Transverse colon (tissue), 4 donors: ENCODE data around the gene CGREF1. TPM values are rescaled to one million over a fixed set of nuclear protein-coding genes. Genes with fewer than 3 reads are reported as not detected.

Source experiments
- DNase-seq: peaks from one replicate; pipeline ENCODE4 v3.0.0-alpha.2; 2019
- H3K27ac ChIP-seq, 4 donors: fragments of 200-600 bp; sonication (generic); 2 replicates each; pipeline ENCODE4 v1.5.1; 2016 to 2018; ENCODE audit warnings: inconsistent platforms in 4 of 4
- H3K27me3 ChIP-seq: fragments of 200-600 bp; sonication (generic); 2 replicates; pipeline ENCODE4 v1.5.1; 2017; ENCODE audit warnings: inconsistent platforms
- H3K36me3 ChIP-seq, 4 donors: fragments of 200-600 bp; sonication (generic); 2 replicates each; pipeline ENCODE4 v1.5.1; 2017 to 2019; ENCODE audit warnings: inconsistent platforms in 4 of 4
- H3K4me1 ChIP-seq, 4 donors: fragments of 200-600 bp; sonication (generic); 2 replicates each; pipeline ENCODE4 v1.5.1; 2017 to 2020; ENCODE audit warnings: inconsistent platforms in 4 of 4
- H3K4me3 ChIP-seq, 4 donors: fragments of 200-600 bp; sonication (generic); 1 replicate in 1 of 4; 2 replicates in 3 of 4; pipeline versions ENCODE4 v1.5.1 to v1.6.1; 2017 to 2019; ENCODE audit warnings: inconsistent platforms in 4 of 4
- H3K9me3 ChIP-seq, 2 donors: fragments of 200-600 bp; sonication (generic); 2 replicates each; pipeline ENCODE4 v1.5.1; 2017 to 2019; ENCODE audit warnings: inconsistent platforms in 2 of 2
- CTCF ChIP-seq, 5 experiments: fragments of 200-600 bp in 3 of 5; fragments of 450-650 bp in 2 of 5; sonication (generic) in 3 of 5; IDR thresholded peaks; 1 replicate in 2 of 5; 2 replicates in 3 of 5; pipeline ENCODE4 v1.5.1; 2016 to 2017; ENCODE audit warnings: antibody characterized with exemption in 5 of 5, inconsistent platforms in 3 of 5, mild to moderate bottlenecking in 2 of 5, moderate library complexity in 1 of 5
- EP300 ChIP-seq: sonication (generic); formaldehyde crosslinking; IDR thresholded peaks from one replicate; pipeline ENCODE4 v1.6.1; 2017; ENCODE audit warnings: antibody characterized with exemption, low read depth
- POLR2A ChIP-seq: fragments of 450-650 bp; IDR thresholded peaks from one replicate; pipeline ENCODE4 v1.6.1; 2016; ENCODE audit warnings: antibody characterized with exemption, mild to moderate bottlenecking, moderate library complexity
- POLR2AphosphoS5 ChIP-seq, 3 donors: sonication (generic); formaldehyde crosslinking; IDR thresholded peaks; one replicate each; pipeline ENCODE4 v1.6.1; 2016; ENCODE audit warnings: antibody characterized with exemption in 3 of 3
- WGBS, 2 donors: methylation state at CpG; one replicate each; pipeline ENCODE4 v1.1.5; 2018; ENCODE audit warnings: low coverage in 1 of 2; 5-methylcytosine and 5-hydroxymethylcytosine counted together
- in situ Hi-C, 4 donors: fragments of 200-750 bp; cut with MboI; loops; one replicate each; pipeline versions ENCODE4 v1.15.0 to v1.15.1; 2017; ENCODE audit warnings: low sequenced_read_pairs in 3 of 4, low pct_ligation_motif_present in 1 of 4, low pct_unique_long_range_greater_than_20kb in 1 of 4
- intact Hi-C: fragments of 100-400 bp; cut with DNase I; formaldehyde crosslinking; loops from one replicate; pipeline ENCODE4 v1.15.1; 2023; ENCODE audit warnings: low total_unique reads
- total RNA-seq, 4 donors: library from RNA; depleted of rRNA; stranded (reverse); fragments of >200 nt; gene quantifications; one replicate each; pipeline ENCODE4 v1.1.0, GENCODE V29; 2016

The CGREF1 gene
- total RNA-seq, 4 donors from 2014 or later, result 0.27 to 4.9 (median 1.1) TPM; not detected in 1

- TF ChIP-seq POLR2AphosphoS5 (IDR thresholded peaks at IDR 0.05), result no peak
- no peak for TF ChIP-seq POLR2A
- no peak for TF ChIP-seq EP300
- TF ChIP-seq CTCF (IDR thresholded peaks at IDR 0.05), result no peak
- intact Hi-C loops, result no loop called here
Measured at GRCh38 chr2:27105981-27106380, 12.9 kb downstream of the CGREF1 start.

GRCh38 chr2:27102329-27102728, 16.6 kb downstream of the CGREF1 start:
- H3K36me3 ChIP-seq, result no peaks in the 10 kb centered on the region
- in situ Hi-C loops, result loop anchor here in 2 of 4 donors (10.0 to 25.0 kb wide), 2 partner anchors 110 to 182 kb away; partner anchors contain the start of genes TRIM54 (in 2 of the 2), ATRAID (in 1 of the 2), CAD (in 1 of the 2) and SLC5A6 (in 1 of the 2)

More at GRCh38 chr2:27105981-27106380, 12.9 kb downstream of the CGREF1 start:
- Histone ChIP-seq H3K27me3 (peaks cover 5% of the 10 kb centered on the region), H3K36me3 (no peaks in the 10 kb centered on the region), H3K27ac (no peak overlapping the region), H3K9me3 (no peaks in the 10 kb centered on the region), H3K4me1 (no peaks in the 10 kb centered on the region), H3K4me3 (no peak overlapping the region)
- no peak for DNase-seq
- 71 to 74% methylated on average over 3 of the region's 3 CpGs for WGBS, 2 donors
- in situ Hi-C loops, result loop anchor here in 2 of 4 donors (10.0 to 25.0 kb wide), 2 partner anchors 106 to 179 kb away; partner anchors contain the start of genes TRIM54 (in 2 of the 2), ATRAID (in 1 of the 2), CAD (in 1 of the 2) and SLC5A6 (in 1 of the 2)

GRCh38 chr2:27100036-27100435, 18.9 kb downstream of the CGREF1 start:
- Histone ChIP-seq H3K9me3 (no peaks in the 10 kb centered on the region), H3K4me1 (peaks cover 3 to 8% (median 6%) of the 10 kb centered on the region in 4 donors), H3K27ac (no peak overlapping the region), H3K36me3 (no peaks in the 10 kb centered on the region), H3K4me3 (no peak overlapping the region), H3K27me3 (peaks cover 2% of the 10 kb centered on the region)
- 95% methylated on average over 6 of the region's 10 CpGs; no CpG with 5 or more reads in 1 of the 2 donors for WGBS, 2 donors
- DNase-seq, result no peak
- TF ChIP-seq CTCF (IDR thresholded peaks at IDR 0.05) (no peak), POLR2AphosphoS5 (IDR thresholded peaks at IDR 0.05) (no peak), POLR2A (no peak)
- in situ Hi-C loops (loop anchor here in 2 of 4 donors (10.0 to 25.0 kb wide), 2 partner anchors 112 to 185 kb away; partner anchors contain the start of genes TRIM54 (in 2 of the 2), ATRAID (in 1 of the 2), CAD (in 1 of the 2) and SLC5A6 (in 1 of the 2)), intact Hi-C loops (no loop called here)

More at GRCh38 chr2:27102329-27102728, 16.6 kb downstream of the CGREF1 start:
- Histone ChIP-seq H3K4me3 (no peak overlapping the region), H3K27me3 (peaks cover 5% of the 10 kb centered on the region), H3K27ac (no peak overlapping the region), H3K4me1 (no peaks in the 10 kb centered on the region), H3K9me3 (no peaks in the 10 kb centered on the region)
- TF ChIP-seq POLR2A (no peak), POLR2AphosphoS5 (IDR thresholded peaks at IDR 0.05) (no peak), EP300 (no peak), CTCF (IDR thresholded peaks at IDR 0.05) (no peak)
- WGBS, 2 donors, result 82% methylated on average over 5 of the region's 5 CpGs; no CpG with 5 or more reads in 1 of the 2 donors
- intact Hi-C loops, result no loop called here
- DNase-seq, result no peak

GRCh38 chr2:27099334-27099955, 19.5 kb downstream of the CGREF1 start:
- peaks cover 3 to 8% (median 6%) of the 10 kb centered on the region in 4 donors for H3K4me1 ChIP-seq
- H3K27me3 ChIP-seq, result no peaks in the 10 kb centered on the region
- intact Hi-C loops, result loop anchor here (2.0 kb wide), 1 partner anchor 181 kb away; no protein-coding TSS in a partner anchor
- H3K27ac ChIP-seq, result no peak overlapping the region
- H3K9me3 ChIP-seq, result no peaks in the 10 kb centered on the region
- no peak for TF ChIP-seq POLR2A
- TF ChIP-seq CTCF (IDR thresholded peaks at IDR 0.05), result no peak
- no peak for TF ChIP-seq POLR2AphosphoS5 (IDR thresholded peaks at IDR 0.05)
- no peak for TF ChIP-seq EP300
- WGBS, 2 donors, result 95 to 100% methylated on average over 1 to 19 of the region's 19 CpGs
- DNase-seq, result no peak
- in situ Hi-C loops, result loop anchor here (5.0 to 25.0 kb wide), 3 partner anchors 93 to 183 kb away; partner anchors contain the start of genes MAPRE3 (in 3 of the 4) and TRIM54 (in 1 of the 4)
- H3K36me3 ChIP-seq, result no peaks in the 10 kb centered on the region
- no peak overlapping the region for H3K4me3 ChIP-seq
